Measurements from ENCODE around the gene HEATR9. TPM values are rescaled to one million over a fixed set of nuclear protein-coding genes. Genes with fewer than 3 reads are reported as not detected.

HEATR9 gene
- total RNA-seq, 1 experiment from 2014 or later: not detected

GRCh38 chr17:35844547-35844946, 24.1 kb downstream of the HEATR9 start:
- Mint-ChIP-seq H3K9me3 (no peaks in the 10 kb centered on the region), H3K36me3 (peaks cover 69% of the 10 kb centered on the region), H3K4me3 (no peak overlapping the region), H3K4me1 (peaks cover 1% of the 10 kb centered on the region), H3K27ac (no peak overlapping the region), H3K27me3 (ENCODE audit: low read depth) (no peaks in the 10 kb centered on the region)
- TF ChIP-seq NR2C2 (CRISPR knock-in tag; IDR thresholded peaks at IDR 0.05): no peak
- no peak for TF ChIP-seq HMGXB4 (CRISPR knock-in tag; IDR thresholded peaks at IDR 0.05)
- TF ChIP-seq CDX4 (CRISPR knock-in tag; IDR thresholded peaks at IDR 0.05; ENCODE audit: borderline replicate concordance): no peak
- TF ChIP-seq FOXJ3 (CRISPR knock-in tag; IDR thresholded peaks at IDR 0.05; ENCODE audit: borderline replicate concordance): no peak
- TF ChIP-seq STAT6 (CRISPR knock-in tag; conservative IDR thresholded peaks at IDR 0.05; ENCODE audit: low read depth): no peak
- no peak for TF ChIP-seq PREB (CRISPR knock-in tag; IDR thresholded peaks at IDR 0.05; ENCODE audit: borderline replicate concordance)
- TF ChIP-seq ZMAT4 (CRISPR knock-in tag; IDR thresholded peaks at IDR 0.05): no peak
- no peak for TF ChIP-seq ELF4 (CRISPR knock-in tag; IDR thresholded peaks at IDR 0.05; ENCODE audit: low read depth)
- TF ChIP-seq MYBL2 (CRISPR knock-in tag; IDR thresholded peaks at IDR 0.05): no peak
- TF ChIP-seq ZNF416 (CRISPR knock-in tag; IDR thresholded peaks at IDR 0.05): no peak
- TF ChIP-seq ZNF121 (CRISPR knock-in tag; IDR thresholded peaks at IDR 0.05): no peak
- no peak for TF ChIP-seq ZNF671 (CRISPR knock-in tag; IDR thresholded peaks at IDR 0.05)
- TF ChIP-seq RELA (CRISPR knock-in tag; IDR thresholded peaks at IDR 0.05; ENCODE audit: borderline replicate concordance): no peak
- no peak for TF ChIP-seq MLX (CRISPR knock-in tag; IDR thresholded peaks at IDR 0.05)
- no peak for TF ChIP-seq ETV6 (CRISPR knock-in tag; IDR thresholded peaks at IDR 0.05)
- TF ChIP-seq SP1 (CRISPR knock-in tag; conservative IDR thresholded peaks at IDR 0.05): no peak
- TF ChIP-seq CBFB (CRISPR knock-in tag; IDR thresholded peaks at IDR 0.05; ENCODE audit: low read depth): no peak
- TF ChIP-seq IRF1 (CRISPR knock-in tag; IDR thresholded peaks at IDR 0.05): no peak
- POLR2A ChIA-PET: no interaction called here
- ATAC-seq (no peak), DNase-seq (ENCODE audit: low spot score) (no peak)
- CTCF ChIA-PET: no interaction called here

GRCh38 chr17:35843698-35844097, 25.0 kb downstream of the HEATR9 start:
- Mint-ChIP-seq H3K9me3 (no peaks in the 10 kb centered on the region), H3K4me3 (no peak overlapping the region), H3K27ac (no peak overlapping the region; the same call in 1 of the 2 replicates), H3K36me3 (peaks cover 70% of the 10 kb centered on the region), H3K4me1 (no peaks in the 10 kb centered on the region), H3K27me3 (ENCODE audit: low read depth) (no peaks in the 10 kb centered on the region)
- POLR2A ChIA-PET: no interaction called here
- ATAC-seq (no peak), DNase-seq (ENCODE audit: low spot score) (no peak)
- CTCF ChIA-PET: no interaction called here
- no peak for TF ChIP-seq OVOL2 (CRISPR knock-in tag; IDR thresholded peaks at IDR 0.05; ENCODE audit: borderline replicate concordance)
- no peak for TF ChIP-seq USF1 (CRISPR knock-in tag; IDR thresholded peaks at IDR 0.05)
- no peak for TF ChIP-seq E2F1 (CRISPR knock-in tag; IDR thresholded peaks at IDR 0.05)
- no peak for TF ChIP-seq ZBTB21 (CRISPR knock-in tag; IDR thresholded peaks at IDR 0.05; ENCODE audit: borderline replicate concordance)

Measured in WTC11 (cell line).